Measurements from ENCODE around the gene CDH4.

- no peak for TF ChIP-seq CTCF (IDR thresholded peaks at IDR 0.05; ENCODE audit: insufficient read depth, low read length)
- TF ChIP-seq POLR2AphosphoS5 (IDR thresholded peaks at IDR 0.05; ENCODE audit: low read depth), result no peak
- TF ChIP-seq, protein P1, sequence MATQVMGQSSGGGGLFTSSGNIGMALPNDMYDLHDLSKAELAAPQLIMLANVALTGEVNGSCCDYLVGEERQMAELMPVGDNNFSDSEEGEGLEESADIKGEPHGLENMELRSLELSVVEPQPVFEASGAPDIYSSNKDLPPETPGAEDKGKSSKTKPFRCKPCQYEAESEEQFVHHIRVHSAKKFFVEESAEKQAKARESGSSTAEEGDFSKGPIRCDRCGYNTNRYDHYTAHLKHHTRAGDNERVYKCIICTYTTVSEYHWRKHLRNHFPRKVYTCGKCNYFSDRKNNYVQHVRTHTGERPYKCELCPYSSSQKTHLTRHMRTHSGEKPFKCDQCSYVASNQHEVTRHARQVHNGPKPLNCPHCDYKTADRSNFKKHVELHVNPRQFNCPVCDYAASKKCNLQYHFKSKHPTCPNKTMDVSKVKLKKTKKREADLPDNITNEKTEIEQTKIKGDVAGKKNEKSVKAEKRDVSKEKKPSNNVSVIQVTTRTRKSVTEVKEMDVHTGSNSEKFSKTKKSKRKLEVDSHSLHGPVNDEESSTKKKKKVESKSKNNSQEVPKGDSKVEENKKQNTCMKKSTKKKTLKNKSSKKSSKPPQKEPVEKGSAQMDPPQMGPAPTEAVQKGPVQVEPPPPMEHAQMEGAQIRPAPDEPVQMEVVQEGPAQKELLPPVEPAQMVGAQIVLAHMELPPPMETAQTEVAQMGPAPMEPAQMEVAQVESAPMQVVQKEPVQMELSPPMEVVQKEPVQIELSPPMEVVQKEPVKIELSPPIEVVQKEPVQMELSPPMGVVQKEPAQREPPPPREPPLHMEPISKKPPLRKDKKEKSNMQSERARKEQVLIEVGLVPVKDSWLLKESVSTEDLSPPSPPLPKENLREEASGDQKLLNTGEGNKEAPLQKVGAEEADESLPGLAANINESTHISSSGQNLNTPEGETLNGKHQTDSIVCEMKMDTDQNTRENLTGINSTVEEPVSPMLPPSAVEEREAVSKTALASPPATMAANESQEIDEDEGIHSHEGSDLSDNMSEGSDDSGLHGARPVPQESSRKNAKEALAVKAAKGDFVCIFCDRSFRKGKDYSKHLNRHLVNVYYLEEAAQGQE (IDR thresholded peaks at IDR 0.05; ENCODE audit: insufficient replicate concordance, low read depth), result no peak
- no peak for TF ChIP-seq GABPA (IDR thresholded peaks at IDR 0.05; ENCODE audit: low read depth)
Observed at GRCh38 chr20:61818746-61819573, 566.9 kb downstream of the CDH4 start.
